GM19395 (cell line): ENCODE data around the gene DGLUCY.
"Not testable (repeated sequence)": the region's sequence is repeated elsewhere in the genome, so short reads cannot be mapped to it uniquely, and the experiment has no call there.

ENCODE experiments used
- ATAC-seq: cut with Tn5 transposase; IDR thresholded peaks from one replicate; pipeline ENCODE4 v1.9.1; 2021; ENCODE audit warnings: mild to moderate bottlenecking, moderate library complexity; ENCODE audit not compliant: unreplicated experiment

The DGLUCY gene

GRCh38 chr14:91108941-91109611 lies 4.8 kb upstream of the DGLUCY start:
- no peak for ATAC-seq

- no peak for ATAC-seq
Observed at GRCh38 chr14:91111443-91111842, 2.4 kb upstream of the DGLUCY start.

- no peak for ATAC-seq
Observed at GRCh38 chr14:91112194-91112593, 1.7 kb upstream of the DGLUCY start.

GRCh38 chr14:91114079-91115065 lies 499 bp downstream of the DGLUCY start:
- ATAC-seq: peak; percentile 82

- no peak for ATAC-seq
Observed at GRCh38 chr14:91115986-91116770, 2.3 kb downstream of the DGLUCY start.

- no peak for ATAC-seq
Observed at GRCh38 chr14:91116913-91117588, 3.2 kb downstream of the DGLUCY start.

- no peak for ATAC-seq
Observed at GRCh38 chr14:91117960-91118359, 4.1 kb downstream of the DGLUCY start.

GRCh38 chr14:91118511-91119068 lies 4.7 kb downstream of the DGLUCY start:
- no peak for ATAC-seq

GRCh38 chr14:91119556-91120311 lies 5.9 kb downstream of the DGLUCY start:
- no peak for ATAC-seq

- no peak for ATAC-seq
Observed at GRCh38 chr14:91123201-91123600, 9.3 kb downstream of the DGLUCY start.

GRCh38 chr14:91124406-91125270 lies 10.8 kb downstream of the DGLUCY start:
- ATAC-seq: not testable (repeated sequence)

- ATAC-seq: no peak
Observed at GRCh38 chr14:91125271-91125660, 11.4 kb downstream of the DGLUCY start.

- ATAC-seq: no peak
Observed at GRCh38 chr14:91125801-91126200, 11.9 kb downstream of the DGLUCY start.

- ATAC-seq: no peak
Observed at GRCh38 chr14:91126761-91127160, 12.9 kb downstream of the DGLUCY start.

- ATAC-seq: no peak
Observed at GRCh38 chr14:91127401-91127801, 13.5 kb downstream of the DGLUCY start.

- no peak for ATAC-seq
Observed at GRCh38 chr14:91127924-91128323, 14.1 kb downstream of the DGLUCY start.

GRCh38 chr14:91128699-91129098 lies 14.8 kb downstream of the DGLUCY start:
- no peak for ATAC-seq

- ATAC-seq: no peak
Observed at GRCh38 chr14:91129261-91129660, 15.4 kb downstream of the DGLUCY start.

- no peak for ATAC-seq
Observed at GRCh38 chr14:91135039-91135438, 21.2 kb downstream of the DGLUCY start.
